ENCODE data around the gene BLOC1S5. TPM values are rescaled to one million over a fixed set of nuclear protein-coding genes. Genes with fewer than 3 reads are reported as not detected.

Gene BLOC1S5
- total and polyA plus RNA-seq, 12 donors = 5.3 to 27.7 (median 15.0) TPM

DNA sequence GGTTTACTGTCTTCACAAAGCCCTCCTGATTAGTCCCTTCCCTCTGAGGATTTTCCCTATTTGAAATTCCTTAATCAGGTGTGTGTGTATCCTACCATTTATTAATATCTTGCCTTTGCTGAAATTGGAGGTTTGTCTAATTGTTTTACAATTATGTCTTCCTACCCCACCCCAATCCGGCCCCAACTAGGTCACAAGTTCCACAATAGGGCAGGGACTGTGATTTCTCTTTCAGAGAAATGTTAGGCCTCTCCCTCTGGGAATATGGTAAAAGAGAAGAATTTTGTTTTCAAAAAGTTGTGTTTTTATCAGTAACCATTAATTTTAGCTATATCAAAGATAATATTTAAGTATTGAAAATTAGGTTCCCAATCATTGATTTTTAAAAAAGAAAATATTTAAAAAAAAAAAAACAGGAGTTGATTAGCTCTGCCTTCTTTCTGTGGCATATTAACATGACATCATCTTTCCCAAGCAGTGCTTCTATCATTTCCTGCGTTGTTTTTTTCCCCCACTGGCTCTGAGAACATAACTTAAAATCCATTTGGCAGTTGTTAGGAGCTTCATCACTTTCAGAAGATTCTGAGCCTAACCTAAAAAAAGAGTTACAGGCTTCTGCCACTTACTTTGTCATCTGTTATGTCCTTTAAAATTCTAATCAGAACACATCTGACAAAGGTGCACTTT lies 36.1 kb downstream of the BLOC1S5 start:
- H3K4me1 ChIP-seq (replicated peaks in 1 of 2) = peaks cover 0 to 19% of the 10 kb centered on the region in 2 donors
- 51 to 64% (median 57%) methylated on average over 2 of the region's 2 CpGs for WGBS, 4 donors
- H3K27ac ChIP-seq = no peak overlapping the region
- no peak for DNase-seq
- TF ChIP-seq, protein P1, sequence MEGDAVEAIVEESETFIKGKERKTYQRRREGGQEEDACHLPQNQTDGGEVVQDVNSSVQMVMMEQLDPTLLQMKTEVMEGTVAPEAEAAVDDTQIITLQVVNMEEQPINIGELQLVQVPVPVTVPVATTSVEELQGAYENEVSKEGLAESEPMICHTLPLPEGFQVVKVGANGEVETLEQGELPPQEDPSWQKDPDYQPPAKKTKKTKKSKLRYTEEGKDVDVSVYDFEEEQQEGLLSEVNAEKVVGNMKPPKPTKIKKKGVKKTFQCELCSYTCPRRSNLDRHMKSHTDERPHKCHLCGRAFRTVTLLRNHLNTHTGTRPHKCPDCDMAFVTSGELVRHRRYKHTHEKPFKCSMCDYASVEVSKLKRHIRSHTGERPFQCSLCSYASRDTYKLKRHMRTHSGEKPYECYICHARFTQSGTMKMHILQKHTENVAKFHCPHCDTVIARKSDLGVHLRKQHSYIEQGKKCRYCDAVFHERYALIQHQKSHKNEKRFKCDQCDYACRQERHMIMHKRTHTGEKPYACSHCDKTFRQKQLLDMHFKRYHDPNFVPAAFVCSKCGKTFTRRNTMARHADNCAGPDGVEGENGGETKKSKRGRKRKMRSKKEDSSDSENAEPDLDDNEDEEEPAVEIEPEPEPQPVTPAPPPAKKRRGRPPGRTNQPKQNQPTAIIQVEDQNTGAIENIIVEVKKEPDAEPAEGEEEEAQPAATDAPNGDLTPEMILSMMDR (IDR thresholded peaks at IDR 0.05) = no peak
- no peak for TF ChIP-seq POLR2A (IDR thresholded peaks at IDR 0.05)
- H3K9me3 ChIP-seq (replicated peaks in 1 of 3) = no peaks in the 10 kb centered on the region
- no peaks in the 10 kb centered on the region for H3K36me3 ChIP-seq (replicated peaks in 1 of 2)
- H3K27me3 ChIP-seq = no peaks in the 10 kb centered on the region
- no peak overlapping the region for H3K4me3 ChIP-seq
- intact Hi-C loops (cut with DNase I) = no loop called here

- Histone ChIP-seq H3K9me3 (replicated peaks in 1 of 3) (no peaks in the 10 kb centered on the region), H3K27ac (no peak overlapping the region), H3K27me3 (no peaks in the 10 kb centered on the region), H3K4me1 (replicated peaks in 1 of 2) (peaks cover 0 to 19% of the 10 kb centered on the region in 2 donors), H3K36me3 (replicated peaks in 1 of 2) (no peaks in the 10 kb centered on the region), H3K4me3 (no peak overlapping the region)
- 98% methylated on average over 3 of the region's 3 CpGs for WGBS, 4 donors
- TF ChIP-seq POLR2A (IDR thresholded peaks at IDR 0.05) = no peak
- TF ChIP-seq, protein P1 (IDR thresholded peaks at IDR 0.05) = no peak
- intact Hi-C loops (cut with DNase I) = no loop called here
- DNase-seq = no peak
These were observed 37.4 kb downstream of the BLOC1S5 start for GRCh38 chr6:8026800-8027199.

DNA sequence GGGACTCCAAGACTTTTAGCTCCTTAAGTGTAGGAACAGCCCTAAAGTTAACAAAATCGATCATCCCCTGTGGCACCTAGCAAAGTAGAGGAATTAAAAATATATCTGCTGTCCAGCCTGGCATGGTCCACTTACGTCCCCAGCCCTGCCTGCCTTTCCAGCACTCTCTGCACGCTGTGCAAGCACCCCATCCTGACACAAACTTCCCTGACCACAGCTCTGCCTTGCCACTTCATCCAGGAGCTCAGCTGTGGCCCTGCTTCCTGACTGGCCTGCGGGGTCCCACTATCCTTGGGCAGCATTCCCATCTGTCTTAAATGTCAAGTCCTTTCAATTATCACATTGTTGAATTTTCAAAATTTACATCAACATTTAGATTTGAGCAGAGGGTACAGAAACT lies 39.0 kb downstream of the BLOC1S5 start:
- intact Hi-C loops (cut with DNase I) = no loop called here
- no peak overlapping the region for H3K27ac ChIP-seq
- H3K9me3 ChIP-seq (replicated peaks in 1 of 3) = no peaks in the 10 kb centered on the region
- no peak overlapping the region for H3K4me3 ChIP-seq
- H3K36me3 ChIP-seq (replicated peaks in 1 of 2) = no peaks in the 10 kb centered on the region
- TF ChIP-seq POLR2A (IDR thresholded peaks at IDR 0.05) = no peak
- TF ChIP-seq, protein P1 (IDR thresholded peaks at IDR 0.05) = no peak
- H3K27me3 ChIP-seq = no peaks in the 10 kb centered on the region
- H3K4me1 ChIP-seq (replicated peaks in 1 of 2) = peaks cover 0 to 19% of the 10 kb centered on the region in 2 donors
- no peak for DNase-seq
- WGBS, 4 donors = 69 to 78% (median 73%) methylated on average over 4 of the region's 4 CpGs

DNA sequence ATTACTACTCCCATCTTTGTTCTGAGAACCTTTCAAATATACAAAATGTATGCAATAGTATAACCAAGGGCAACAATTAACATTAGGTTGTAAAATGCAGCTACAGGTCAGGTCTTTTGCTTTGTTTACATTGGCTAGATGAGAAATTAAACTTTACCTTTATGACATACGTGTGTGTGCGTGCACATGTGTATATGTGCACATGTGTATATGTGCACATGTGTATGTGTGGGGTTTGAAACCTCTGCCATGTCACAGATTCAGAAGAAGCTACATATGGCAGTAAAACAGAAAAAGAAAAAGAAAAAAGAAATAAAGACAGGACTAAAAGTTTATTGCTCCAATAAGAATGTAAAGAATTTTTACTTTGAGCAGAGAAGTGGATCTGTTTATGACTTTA lies 40.6 kb downstream of the BLOC1S5 start:
- Histone ChIP-seq H3K9me3 (replicated peaks in 1 of 3) (no peaks in the 10 kb centered on the region), H3K27ac (no peak overlapping the region), H3K4me1 (replicated peaks in 1 of 2) (peaks cover 0 to 11% of the 10 kb centered on the region in 2 donors), H3K27me3 (no peaks in the 10 kb centered on the region), H3K4me3 (no peak overlapping the region), H3K36me3 (replicated peaks in 1 of 2) (no peaks in the 10 kb centered on the region)
- TF ChIP-seq, protein P1 (IDR thresholded peaks at IDR 0.05) = no peak
- no peak for TF ChIP-seq POLR2A (IDR thresholded peaks at IDR 0.05)
- no peak for DNase-seq
- 93 to 98% (median 96%) methylated on average over 2 of the region's 2 CpGs for WGBS, 4 donors
- intact Hi-C loops (cut with DNase I) = no loop called here

All from adrenal gland (tissue), 12 donors.